K562 (cell line): ENCODE measurements around the gene AMOTL1. TPM values are rescaled to one million over a fixed set of nuclear protein-coding genes. Genes with fewer than 3 reads are reported as not detected.

Experiments
- ATAC-seq: fragments of 200-7000 bp; cut with Tn5 transposase; 3 replicates; pipeline ENCODE4 v1.9.1; 2020; ENCODE audit warnings: moderate library complexity
- BruUV-seq: library from RNA; stranded (reverse); fragments of 400-500 nt; replicated peaks from 2 replicates; lab custom pipeline; 2021; lab: Mats Ljungman, UMichigan
- CTCF ChIA-PET: fragments of 300-600 bp; formaldehyde crosslinking; extraction: SDS; loops from one replicate; lab custom pipeline; 2021; ENCODE audit warnings: low intra/inter-chr PET ratio; lab: Yijun Ruan, JAX
- POLR2A ChIA-PET: fragments of 300-600, 350-650 bp; sonication (Branson Sonifier 250); formaldehyde crosslinking; extraction: SDS; loops from one replicate; lab custom pipeline; 2021; ENCODE audit warnings: antibody characterized with exemption, inconsistent platforms; lab: Yijun Ruan, JAX
- DNase-seq, 4 experiments: peaks; one replicate each; pipeline versions ENCODE4 v3.0.0 to v3.0.0-alpha.2; 2011 to 2018; ENCODE audit warnings: low spot score in 3 of 4, mixed read lengths in 3 of 4; ENCODE audit errors: extremely low read depth in 1 of 4
- FAIRE-seq: peaks from 2 replicates; lab custom pipeline; 2011; peaks lifted over from hg19 to GRCh38; lab: Jason Lieb, UNC
- H2AFZ ChIP-seq: 2 replicates; pipeline ENCODE4 v1.6.0; 2011; ENCODE audit warnings: low read depth, low read length, control low read depth, inconsistent platforms
- H3K27ac ChIP-seq: fragments of 200-600 bp; 3 replicates; pipeline ENCODE4 v1.8.0; 2011; ENCODE audit warnings: low read depth, mild to moderate bottlenecking, control low read depth, inconsistent platforms, low read length, moderate library complexity, mixed read lengths; ENCODE audit errors: extremely low read depth
- H3K27me3 ChIP-seq, 2 experiments: fragments of 300-600 bp in 1 of 2; 2 replicates in 1 of 2; 3 replicates in 1 of 2; pipeline versions ENCODE4 v1.6.0 to v1.8.0; 2011; ENCODE audit warnings: inconsistent platforms in 2 of 2, low read length in 2 of 2, mild to moderate bottlenecking in 1 of 2, mixed read lengths in 1 of 2, moderate library complexity in 1 of 2; ENCODE audit not compliant: control insufficient read depth in 2 of 2, insufficient read depth in 2 of 2
- H3K36me3 ChIP-seq: fragments of 300-600 bp; 3 replicates; pipeline ENCODE4 v1.8.0; 2011; ENCODE audit warnings: mild to moderate bottlenecking, low read length, inconsistent platforms; ENCODE audit not compliant: control insufficient read depth, insufficient read depth
- H3K4me1 ChIP-seq, 2 experiments: fragments of 200-600 bp in 1 of 2; replicated peaks in 1 of 2; 2 replicates in 1 of 2; 3 replicates in 1 of 2; pipeline versions ENCODE4 v1.5.1 to v1.8.0; 2011; ENCODE audit warnings: inconsistent platforms in 2 of 2, low read length in 2 of 2, mild to moderate bottlenecking in 1 of 2, mixed read lengths in 1 of 2, moderate library complexity in 1 of 2; ENCODE audit not compliant: control insufficient read depth in 2 of 2, insufficient read depth in 2 of 2
- H3K4me2 ChIP-seq: 2 replicates; pipeline ENCODE4 v1.6.1; 2011; ENCODE audit warnings: low read length, control low read depth, inconsistent platforms, mixed read lengths; ENCODE audit not compliant: insufficient read depth
- H3K4me3 ChIP-seq: fragments of 200-600 bp; sonication (generic), shearing (Covaris generic); 2 replicates; pipeline ENCODE4 v1.5.1; 2016; ENCODE audit warnings: control low read depth, inconsistent platforms
- H3K79me2 ChIP-seq: fragments of 200-600 bp; 3 replicates; pipeline ENCODE4 v1.8.0; 2011; ENCODE audit warnings: low read length, inconsistent platforms; ENCODE audit not compliant: control insufficient read depth, insufficient read depth
- H3K9ac ChIP-seq, 2 experiments: 2 replicates each; pipeline versions ENCODE4 v1.6.0 to v1.6.1; 2011; ENCODE audit warnings: low read depth in 2 of 2, low read length in 2 of 2, control low read depth in 1 of 2, inconsistent platforms in 1 of 2, mild to moderate bottlenecking in 1 of 2, mixed read lengths in 1 of 2; ENCODE audit not compliant: insufficient read depth in 1 of 2
- H3K9me1 ChIP-seq: one replicate; pipeline ENCODE4 v1.6.0; 2011; ENCODE audit warnings: inconsistent platforms, mild to moderate bottlenecking, low read length, moderate library complexity; ENCODE audit not compliant: control insufficient read depth, insufficient read depth
- H3K9me3 ChIP-seq: replicated peaks from 2 replicates; pipeline ENCODE4 v1.5.1; 2011; ENCODE audit warnings: low read depth, low read length, inconsistent platforms; ENCODE audit not compliant: control insufficient read depth, insufficient read depth
- H4K20me1 ChIP-seq: replicated peaks from 2 replicates; pipeline ENCODE4 v1.6.1; 2011; ENCODE audit warnings: low read length, inconsistent platforms, mixed read lengths; ENCODE audit not compliant: control insufficient read depth, insufficient read depth
- CCAR2 ChIP-seq: fragments of 200-400 bp; formaldehyde crosslinking; IDR thresholded peaks from 2 replicates; pipeline ENCODE4 v1.6.1; 2017; ENCODE audit warnings: mild to moderate bottlenecking, low read depth, low read length
- CEBPB ChIP-seq: fragments of 450-650 bp; IDR thresholded peaks from 2 replicates; pipeline ENCODE4 v1.6.1; 2016; ENCODE audit warnings: missing genetic modification characterization, missing compliant biosample characterization
- DNMT1 ChIP-seq: fragments of 450-650 bp; IDR thresholded peaks from 2 replicates; pipeline ENCODE4 v1.6.1; 2016; ENCODE audit warnings: antibody characterized with exemption, mild to moderate bottlenecking
- ETV5 ChIP-seq: sonication (generic); formaldehyde crosslinking; IDR thresholded peaks from 2 replicates; pipeline ENCODE4 v1.4.0; 2020; ENCODE audit warnings: low read depth, mild to moderate bottlenecking, missing genetic modification reagents
- NR2C1 ChIP-seq, 2 experiments: fragments of 450-650 bp; IDR thresholded peaks; 2 replicates each; pipeline ENCODE4 v1.6.1; 2017; ENCODE audit warnings: mild to moderate bottlenecking in 2 of 2, antibody characterized with exemption in 1 of 2, inconsistent platforms in 1 of 2, missing compliant biosample characterization in 1 of 2, missing genetic modification characterization in 1 of 2
- RBM17 ChIP-seq: fragments of 200-400 bp; formaldehyde crosslinking; IDR thresholded peaks from 2 replicates; pipeline ENCODE4 v1.6.1; 2017; ENCODE audit warnings: low read depth, mild to moderate bottlenecking, low read length, borderline replicate concordance
- RBM22 ChIP-seq: fragments of 200-400 bp; formaldehyde crosslinking; IDR thresholded peaks from 2 replicates; pipeline ENCODE4 v1.6.1; 2018; ENCODE audit warnings: low read length, low read depth; ENCODE audit not compliant: poor library complexity, severe bottlenecking
- SETDB1 ChIP-seq: IDR thresholded peaks from one replicate; pipeline ENCODE4 v1.6.1; 2012; ENCODE audit warnings: low read length, control low read depth, inconsistent platforms
- SLC30A9 ChIP-seq: fragments of 250-450 bp; sonication (Bioruptor Pico); IDR thresholded peaks from 2 replicates; pipeline ENCODE4 v1.8.0; 2022; ENCODE audit warnings: mild to moderate bottlenecking, moderate library complexity
- SMAD4 ChIP-seq: fragments of 250-450 bp; sonication (Bioruptor Pico); conservative IDR thresholded peaks from 2 replicates; pipeline ENCODE4 v1.8.0; 2021; ENCODE audit warnings: inconsistent platforms, mild to moderate bottlenecking, moderate library complexity
- SRSF3 ChIP-seq: fragments of 200-400 bp; formaldehyde crosslinking; IDR thresholded peaks from 2 replicates; pipeline ENCODE4 v1.6.1; 2016; ENCODE audit warnings: mild to moderate bottlenecking, low read length, moderate library complexity; ENCODE audit not compliant: insufficient read depth
- ZFP1 ChIP-seq: fragments of 450-650 bp; formaldehyde crosslinking; IDR thresholded peaks from 2 replicates; pipeline ENCODE4 v1.4.0; 2020; ENCODE audit warnings: mild to moderate bottlenecking, mixed read lengths
- WGBS: fragments of 100-300 bp; shearing (Covaris generic); methylation state at CpG from one replicate; pipeline ENCODE4 v1.1.6; 2016; ENCODE audit warnings: low coverage, mixed read lengths; ENCODE audit not compliant: insufficient coverage; ENCODE audit errors: missing lambda C conversion rate; 5-methylcytosine and 5-hydroxymethylcytosine counted together
- in situ Hi-C: fragments of 300-500 bp; cut with MboI; formaldehyde crosslinking; loops from 4 replicates; pipeline ENCODE4 v1.15.0; 2018; ENCODE audit warnings: inconsistent platforms, mixed read lengths
- intact Hi-C: fragments of 100-400 bp; cut with micrococcal nuclease; formaldehyde crosslinking; loops from 2 replicates; pipeline ENCODE4 v1.14.2; 2022
- polyA plus RNA-seq, 8 experiments: library from polyadenylated mRNA; depleted of rRNA in 4 of 8; stranded (reverse) in 5 of 8; unstranded in 3 of 8; fragments of >200 nt; fragmentation: Nextera tagmentation in 2 of 8; fragmentation: Illumina TruSeq in 1 of 8; extraction: Ambion mirVana in 2 of 8; extraction: Trizol in 1 of 8; gene quantifications; 2 replicates each; pipeline versions ENCODE4 v1.2.1 to v1.2.3, GENCODE V29; 2011 to 2014; ENCODE audit warnings: inconsistent platforms in 1 of 8, missing spikeins in 1 of 8
- total RNA-seq, 7 experiments: library from RNA; depleted of rRNA in 6 of 7; stranded (reverse); fragments of >200 nt in 6 of 7; fragmentation: Illumina TruSeq in 2 of 7; extraction: Trizol in 2 of 7; gene quantifications; 2 replicates each; pipeline versions ENCODE4 v1.2.1 to v1.2.3, GENCODE V29; 2011 to 2021; ENCODE audit warnings: low replicate concordance in 1 of 7
- TF ChIP-seq, protein P1 (sequence below), 2 experiments: fragments of 200-800 bp in 1 of 2; sonication (Bioruptor generic) in 1 of 2; sonication (generic) in 1 of 2; formaldehyde crosslinking in 1 of 2; IDR thresholded peaks in 1 of 2; conservative IDR thresholded peaks in 1 of 2; 2 replicates each; pipeline versions ENCODE4 v1.5.0 to v1.6.1; 2016 to 2020; ENCODE audit warnings: missing compliant biosample characterization in 1 of 2, missing genetic modification characterization in 1 of 2, missing genetic modification reagents in 1 of 2

Gene AMOTL1
- total and polyA plus RNA-seq, 9 of the 15 experiments (the other 6 are each of a cell fraction or from before 2014, with no cell fraction given), result 4.0 to 35.4 (median 14.0) TPM

DNA sequence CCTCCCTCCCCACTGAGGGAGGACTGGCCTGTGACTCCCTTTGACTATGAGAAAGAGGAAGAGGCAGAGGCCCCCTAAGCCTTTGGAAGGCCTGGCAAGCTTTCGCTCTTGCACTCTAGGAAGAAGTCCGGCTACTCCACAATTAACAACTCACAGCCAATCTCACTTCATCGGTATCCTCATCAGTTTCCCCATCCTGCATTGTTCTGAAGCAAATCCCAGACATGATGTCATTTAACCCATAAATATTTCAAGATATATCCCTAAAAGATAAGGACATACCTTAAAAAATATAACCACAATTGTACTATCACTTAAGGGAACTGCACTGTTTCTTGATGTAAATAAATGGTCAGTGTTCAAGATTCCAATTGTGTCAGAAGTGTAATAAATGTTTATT is 142.1 kb downstream of the AMOTL1 start:
- intact Hi-C loops, result loop anchor here (10.0 kb wide), 1 partner anchor 65 kb away; the partner anchor contains the start of genes CWC15 and KDM4D

DNA sequence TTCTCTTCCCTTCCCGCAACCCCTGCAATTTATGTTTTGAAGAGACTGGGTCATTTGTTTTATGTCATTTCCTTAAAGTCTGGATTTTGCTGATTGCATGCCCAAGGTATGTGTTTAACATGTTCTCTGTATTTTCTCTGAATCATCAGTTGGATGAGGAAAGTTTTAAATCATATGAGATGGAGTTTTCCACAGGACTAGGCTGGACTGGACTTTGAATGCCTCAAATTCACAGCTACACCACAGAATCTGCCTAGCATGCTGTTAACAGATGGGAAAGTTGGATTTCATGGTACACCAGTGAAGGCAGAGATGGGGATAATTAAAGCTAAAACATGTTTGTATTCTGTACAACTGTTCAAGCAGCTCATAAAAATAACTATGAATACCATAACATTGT is 142.6 kb downstream of the AMOTL1 start:
- TF ChIP-seq NR2C1 (IDR thresholded peaks at IDR 0.05), result no peak
- no peak for TF ChIP-seq NR2C1 (tag; IDR thresholded peaks at IDR 0.05)
- TF ChIP-seq SLC30A9 (CRISPR knock-in tag), result no peak
- no peak for TF ChIP-seq RBM17
- TF ChIP-seq CEBPB (tag), result no peak
- no peak for TF ChIP-seq ZFP1
- no peak for TF ChIP-seq CCAR2
- no peak for TF ChIP-seq RBM22
- H3K27ac ChIP-seq, result no peak overlapping the region
- H3K9ac ChIP-seq, result no peak overlapping the region
- FAIRE-seq (no peak), ATAC-seq (no peak), DNase-seq (no peak)
- no peaks in the 10 kb centered on the region for H3K9me3 ChIP-seq
- BruUV-seq, result no TSS peak
- H2AFZ ChIP-seq, result no peak overlapping the region
- ChIA-PET POLR2A (no interaction called here), CTCF (no interaction called here)
- WGBS, result 0% methylated on average over 1 of the region's 1 CpG
- H3K79me2 ChIP-seq, result no peaks in the 10 kb centered on the region
- no peaks in the 10 kb centered on the region for H3K36me3 ChIP-seq
- H3K4me3 ChIP-seq, result no peak overlapping the region
- H4K20me1 ChIP-seq, result no peaks in the 10 kb centered on the region
- H3K9me1 ChIP-seq, result no peaks in the 10 kb centered on the region
- intact Hi-C loops (loop anchor here (10.0 kb wide), 1 partner anchor 64 kb away; the partner anchor contains the start of genes CWC15 and KDM4D), in situ Hi-C loops (no loop called here)
- no peak overlapping the region for H3K4me2 ChIP-seq
- H3K4me1 ChIP-seq, result no peaks in the 10 kb centered on the region
- H3K27me3 ChIP-seq, result no peaks in the 10 kb centered on the region

More for the DNA sequence above, 142.1 kb downstream of the AMOTL1 start:
- Histone ChIP-seq H3K36me3 (no peaks in the 10 kb centered on the region), H4K20me1 (no peaks in the 10 kb centered on the region), H2AFZ (no peak overlapping the region), H3K9me1 (no peaks in the 10 kb centered on the region), H3K9me3 (no peaks in the 10 kb centered on the region), H3K27me3 (no peaks in the 10 kb centered on the region), H3K27ac (no peak overlapping the region), H3K4me2 (no peak overlapping the region), H3K4me3 (no peak overlapping the region), H3K4me1 (no peaks in the 10 kb centered on the region), H3K79me2 (no peaks in the 10 kb centered on the region), H3K9ac (no peak overlapping the region)
- CTCF ChIA-PET, result no interaction called here
- POLR2A ChIA-PET, result interaction anchor here (0.8 kb wide), 1 partner anchor 157 kb away, joined by 4 read pairs; no protein-coding TSS in a partner anchor
- TF ChIP-seq ZFP1 (no peak), SETDB1 (no peak), SMAD4 (CRISPR knock-in tag) (no peak), SRSF3 (no peak), DNMT1 (no peak), ETV5 (CRISPR knock-in tag) (no peak)
- TF ChIP-seq, protein P1, sequence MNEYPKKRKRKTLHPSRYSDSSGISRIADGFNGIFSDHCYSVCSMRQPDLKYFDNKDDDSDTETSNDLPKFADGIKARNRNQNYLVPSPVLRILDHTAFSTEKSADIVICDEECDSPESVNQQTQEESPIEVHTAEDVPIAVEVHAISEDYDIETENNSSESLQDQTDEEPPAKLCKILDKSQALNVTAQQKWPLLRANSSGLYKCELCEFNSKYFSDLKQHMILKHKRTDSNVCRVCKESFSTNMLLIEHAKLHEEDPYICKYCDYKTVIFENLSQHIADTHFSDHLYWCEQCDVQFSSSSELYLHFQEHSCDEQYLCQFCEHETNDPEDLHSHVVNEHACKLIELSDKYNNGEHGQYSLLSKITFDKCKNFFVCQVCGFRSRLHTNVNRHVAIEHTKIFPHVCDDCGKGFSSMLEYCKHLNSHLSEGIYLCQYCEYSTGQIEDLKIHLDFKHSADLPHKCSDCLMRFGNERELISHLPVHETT (CRISPR knock-in tag; conservative IDR thresholded peaks at IDR 0.05 in 1 of 2, IDR thresholded peaks at IDR 0.05 in 1 of 2), result no peak
- FAIRE-seq (no peak), ATAC-seq (no peak), DNase-seq (no peak)
- in situ Hi-C loops, result no loop called here
- no TSS peak for BruUV-seq
- 37% methylated on average over 3 of the region's 3 CpGs for WGBS
